Ovary (tissue), 9 donors: Measurements from ENCODE around the gene RAB40B. TPM values are rescaled to one million over a fixed set of nuclear protein-coding genes. Genes with fewer than 3 reads are reported as not detected.

ENCODE experiments used
- DNase-seq, 5 donors: peaks; one replicate each; pipeline ENCODE4 v3.0.0-alpha.2; 2019 to 2020
- H3K27ac ChIP-seq, 2 donors: fragments of 200-600 bp; one replicate each; pipeline versions ENCODE4 v1.5.1 to v1.8.0; 2019 to 2022
- H3K27me3 ChIP-seq: fragments of 200-600 bp; one replicate; pipeline ENCODE4 v1.8.0; 2022
- H3K36me3 ChIP-seq: fragments of 200-600 bp; sonication (generic); one replicate; pipeline ENCODE4 v1.5.1; 2019
- H3K4me1 ChIP-seq: one replicate; pipeline ENCODE4 v1.8.1; 2013; ENCODE audit warnings: mild to moderate bottlenecking, moderate library complexity; ENCODE audit not compliant: insufficient read depth
- H3K4me3 ChIP-seq: fragments of 200-600 bp; sonication (generic); one replicate; pipeline ENCODE4 v1.5.1; 2017
- H3K9me3 ChIP-seq, 2 donors: fragments of 200-600 bp in 1 of 2; sonication (generic) in 1 of 2; one replicate each; pipeline versions ENCODE4 v1.5.1 to v1.8.1; 2013 to 2019; ENCODE audit warnings: mild to moderate bottlenecking in 1 of 2, moderate library complexity in 1 of 2
- EP300 ChIP-seq: sonication (generic); formaldehyde crosslinking; IDR thresholded peaks from one replicate; pipeline ENCODE4 v1.6.1; 2017; ENCODE audit warnings: antibody characterized with exemption
- POLR2A ChIP-seq: fragments of 450-650 bp; IDR thresholded peaks from one replicate; pipeline ENCODE4 v1.6.1; 2017; ENCODE audit warnings: antibody characterized with exemption, mild to moderate bottlenecking, moderate library complexity
- WGBS, 3 donors: extraction: QIAGEN DNeasy Blood & Tissue Kit in 1 of 3; methylation state at CpG; one replicate each; pipeline versions ENCODE4 v1.1.5 to v1.1.7; 2013 to 2017; 5-methylcytosine and 5-hydroxymethylcytosine counted together
- intact Hi-C, 4 donors: fragments of 100-400 bp; cut with DNase I; formaldehyde crosslinking; loops; one replicate each; pipeline versions ENCODE4 v1.11.0 to v1.15.1; 2022 to 2023
- polyA plus RNA-seq, 2 donors: library from polyadenylated mRNA; stranded (reverse); fragments of 200-250 nt in 1 of 2; fragments of 350-450 nt in 1 of 2; fragmentation: Illumina TruSeq in 1 of 2; extraction: RNeasy Lipid Tissue Mini Kit (QIAGEN cat#74804) in 1 of 2; gene quantifications; one replicate each; pipeline ENCODE4 v1.2.3, GENCODE V29; 2013 to 2014
- total RNA-seq, 7 donors: library from RNA; depleted of rRNA in 2 of 7; stranded (reverse); fragments of >200 nt in 2 of 7; fragmentation: NEBNext Ultra II Directional in 3 of 7; extraction: Animal tissue kit (Norgen Biotek cat#: 25700) in 3 of 7; gene quantifications; one replicate each; pipeline versions ENCODE4 v1.1.0 to v1.2.4, GENCODE V29; 2016 to 2023
- TF ChIP-seq, protein P1 (sequence below), 3 donors: fragments of 450-650 bp in 2 of 3; fragments of 200-600 bp in 1 of 3; IDR thresholded peaks; one replicate each; pipeline versions ENCODE4 v1.5.1 to v1.8.0; 2016 to 2022; ENCODE audit warnings: antibody characterized with exemption in 3 of 3, mild to moderate bottlenecking in 1 of 3
- donor health status: DM: no; HTN: no; CAD: no; lungs with moderate emphysema.
- donor health status: DM: no; HTN: no; CAD: no.
- donor health status: Bipolar disorder and iron deficiency.
- donor health status: DM: yes; HTN: yes; CAD: no.
- donor health status: DM: no; HTN: no; CAD: no.
- donor health status: DM: yes; HTN: yes; CAD: no.

Gene RAB40B
- total and polyA plus RNA-seq, 9 donors = 9.2 to 25.9 (median 14.9) TPM

DNA sequence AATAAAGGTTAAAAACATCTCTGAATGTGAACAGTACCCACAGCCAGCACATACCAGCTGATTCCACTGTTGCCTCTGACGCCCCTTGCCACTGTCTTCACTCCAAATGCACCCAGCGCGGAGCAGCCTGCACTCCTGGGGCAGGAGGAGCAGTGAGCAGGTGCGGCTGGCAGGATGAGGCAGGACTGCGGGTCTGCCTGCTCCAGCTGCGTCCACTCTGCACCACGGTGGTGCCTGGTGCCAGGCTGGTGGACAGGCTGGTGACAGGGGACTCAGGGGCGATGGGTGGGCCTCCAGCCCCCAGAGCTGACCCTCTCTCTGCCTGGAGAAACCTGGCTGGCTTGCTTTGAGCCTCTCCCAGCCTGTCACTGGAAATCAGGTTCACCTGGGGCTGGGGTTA is 9.4 kb downstream of the RAB40B start:
- WGBS, 3 donors = 89 to 91% (median 90%) methylated on average over 8 of the region's 8 CpGs

DNA sequence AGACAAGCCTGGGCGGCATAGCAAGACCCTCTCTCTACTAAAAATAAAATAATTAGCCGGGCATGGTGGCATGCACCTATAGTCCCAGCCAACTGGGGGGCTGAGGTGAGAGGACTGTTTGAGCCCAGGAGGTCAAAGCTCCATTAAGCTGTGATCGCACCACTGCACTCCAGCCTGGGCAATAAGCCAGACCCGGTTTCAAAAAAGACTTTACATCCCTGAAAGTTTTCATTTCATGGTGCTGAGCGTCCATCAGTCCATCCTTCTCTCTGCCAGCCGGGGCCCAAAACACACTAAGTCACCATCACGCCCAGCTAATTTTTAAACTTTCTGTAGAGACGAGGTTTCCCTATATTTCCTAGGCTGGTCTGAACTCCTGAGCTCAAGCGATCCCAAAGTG is 10.6 kb downstream of the RAB40B start:
- no peak overlapping the region for H3K4me3 ChIP-seq
- TF ChIP-seq POLR2A (no peak), EP300 (no peak)
- TF ChIP-seq, protein P1, sequence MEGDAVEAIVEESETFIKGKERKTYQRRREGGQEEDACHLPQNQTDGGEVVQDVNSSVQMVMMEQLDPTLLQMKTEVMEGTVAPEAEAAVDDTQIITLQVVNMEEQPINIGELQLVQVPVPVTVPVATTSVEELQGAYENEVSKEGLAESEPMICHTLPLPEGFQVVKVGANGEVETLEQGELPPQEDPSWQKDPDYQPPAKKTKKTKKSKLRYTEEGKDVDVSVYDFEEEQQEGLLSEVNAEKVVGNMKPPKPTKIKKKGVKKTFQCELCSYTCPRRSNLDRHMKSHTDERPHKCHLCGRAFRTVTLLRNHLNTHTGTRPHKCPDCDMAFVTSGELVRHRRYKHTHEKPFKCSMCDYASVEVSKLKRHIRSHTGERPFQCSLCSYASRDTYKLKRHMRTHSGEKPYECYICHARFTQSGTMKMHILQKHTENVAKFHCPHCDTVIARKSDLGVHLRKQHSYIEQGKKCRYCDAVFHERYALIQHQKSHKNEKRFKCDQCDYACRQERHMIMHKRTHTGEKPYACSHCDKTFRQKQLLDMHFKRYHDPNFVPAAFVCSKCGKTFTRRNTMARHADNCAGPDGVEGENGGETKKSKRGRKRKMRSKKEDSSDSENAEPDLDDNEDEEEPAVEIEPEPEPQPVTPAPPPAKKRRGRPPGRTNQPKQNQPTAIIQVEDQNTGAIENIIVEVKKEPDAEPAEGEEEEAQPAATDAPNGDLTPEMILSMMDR (IDR thresholded peaks at IDR 0.05) = no peak

More for the DNA sequence above, 9.4 kb downstream of the RAB40B start:
- H3K4me3 ChIP-seq = no peak overlapping the region
- no peaks in the 10 kb centered on the region for H3K36me3 ChIP-seq
- no peak for DNase-seq
- H3K27ac ChIP-seq = no peak overlapping the region
- no peaks in the 10 kb centered on the region for H3K9me3 ChIP-seq
- TF ChIP-seq POLR2A (no peak), EP300 (no peak)
- TF ChIP-seq, protein P1 (IDR thresholded peaks at IDR 0.05) = no peak
- H3K27me3 ChIP-seq = no peaks in the 10 kb centered on the region
- intact Hi-C loops = no loop called here
- peaks cover 1% of the 10 kb centered on the region for H3K4me1 ChIP-seq

DNA sequence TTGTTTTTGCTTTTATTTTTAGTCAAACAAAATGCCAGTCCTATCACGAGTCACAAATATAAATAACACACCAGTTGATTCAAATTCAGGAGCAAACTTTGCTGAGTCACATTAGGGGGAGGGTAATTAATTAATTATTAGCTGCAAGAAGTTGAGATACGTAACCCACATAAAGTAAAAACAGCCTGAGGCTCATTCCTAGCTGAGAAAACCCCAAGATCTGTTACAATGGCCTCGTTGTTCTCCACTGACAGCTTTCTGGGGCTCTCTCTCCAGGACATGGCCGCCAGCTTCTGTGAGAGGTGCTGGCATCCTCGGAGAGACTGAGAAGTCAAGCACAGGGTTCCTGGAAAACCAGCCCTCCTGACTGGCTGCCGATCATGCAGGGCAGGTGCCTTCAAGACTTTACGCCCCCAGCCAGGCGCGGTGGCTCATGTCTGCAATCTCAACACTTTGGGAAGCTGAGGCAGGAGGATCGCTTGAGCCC is 11.1 kb downstream of the RAB40B start:
- H3K27me3 ChIP-seq = no peaks in the 10 kb centered on the region
- no peak overlapping the region for H3K27ac ChIP-seq
- WGBS, 3 donors = 76 to 90% (median 82%) methylated on average over 10 of the region's 10 CpGs
- no peaks in the 10 kb centered on the region for H3K9me3 ChIP-seq
- TF ChIP-seq, protein P1 (IDR thresholded peaks at IDR 0.05) = no peak
- TF ChIP-seq POLR2A = no peak
- no peak for TF ChIP-seq EP300
- H3K4me3 ChIP-seq = no peak overlapping the region
- intact Hi-C loops = no loop called here
- DNase-seq = no peak
- no peaks in the 10 kb centered on the region for H3K36me3 ChIP-seq
- H3K4me1 ChIP-seq = peaks cover 1% of the 10 kb centered on the region

More for the DNA sequence above, 10.6 kb downstream of the RAB40B start:
- no peak for DNase-seq
- no peaks in the 10 kb centered on the region for H3K36me3 ChIP-seq
- no peak overlapping the region for H3K27ac ChIP-seq
- no peaks in the 10 kb centered on the region for H3K27me3 ChIP-seq
- intact Hi-C loops = no loop called here
- WGBS, 3 donors = 88 to 95% (median 93%) methylated on average over 9 of the region's 9 CpGs
- no peaks in the 10 kb centered on the region for H3K9me3 ChIP-seq
- H3K4me1 ChIP-seq = peaks cover 1% of the 10 kb centered on the region

DNA sequence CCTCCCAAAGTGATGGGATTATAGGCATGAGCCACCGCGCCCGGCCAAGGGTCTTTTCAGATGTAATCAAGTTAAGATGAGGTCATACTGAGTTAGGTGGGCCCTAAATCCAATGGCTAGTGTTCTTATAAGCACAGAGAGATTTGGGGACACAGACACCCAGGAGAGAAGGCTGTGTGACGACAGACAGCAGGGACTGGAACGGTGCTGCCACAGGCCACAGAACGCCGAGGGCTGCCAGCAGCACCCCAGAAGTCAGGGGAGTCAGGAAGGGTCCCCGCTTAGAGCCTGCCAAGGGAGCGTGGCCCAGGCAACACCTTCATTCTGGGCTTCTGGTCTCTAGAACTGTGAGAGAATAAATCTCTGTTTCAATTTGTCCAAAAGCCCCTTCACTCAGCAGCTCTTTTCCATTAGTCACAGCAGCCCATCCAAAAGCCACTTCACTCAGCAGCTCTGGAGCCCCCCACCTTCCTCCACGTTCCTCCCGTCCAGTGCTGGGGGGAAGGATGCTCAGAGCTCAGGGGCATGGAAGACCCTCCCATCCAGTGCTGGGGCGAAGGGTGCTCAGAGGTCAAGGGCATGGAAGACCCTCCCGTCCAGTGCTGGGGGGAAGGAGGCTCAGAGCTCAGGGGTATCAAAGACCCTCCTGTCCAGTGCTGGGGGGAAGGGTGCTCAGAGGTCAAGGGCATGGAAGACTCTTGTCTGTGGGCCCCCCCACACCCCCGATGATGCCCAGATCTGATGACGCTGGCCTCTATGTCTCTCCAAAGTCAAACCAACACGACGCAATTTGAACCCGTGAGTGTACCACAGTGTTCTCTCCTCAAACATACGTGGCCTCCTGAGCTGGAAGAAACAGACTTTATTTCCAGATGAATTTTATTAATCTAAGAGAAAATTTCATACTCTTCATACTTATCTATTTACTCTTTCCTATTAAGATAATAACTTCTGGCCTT is 11.9 kb downstream of the RAB40B start:
- WGBS, 3 donors = 86 to 91% (median 89%) methylated on average over 19 of the region's 19 CpGs
- Histone ChIP-seq H3K4me1 (peaks cover 1% of the 10 kb centered on the region), H3K4me3 (no peak overlapping the region), H3K9me3 (no peaks in the 10 kb centered on the region), H3K27ac (no peak overlapping the region), H3K27me3 (no peaks in the 10 kb centered on the region), H3K36me3 (no peaks in the 10 kb centered on the region)
- DNase-seq = no peak
- intact Hi-C loops = no loop called here
- TF ChIP-seq, protein P1 (IDR thresholded peaks at IDR 0.05) = no peak
- no peak for TF ChIP-seq EP300
- TF ChIP-seq POLR2A = no peak
